Measurements from ENCODE around the gene TMC2.

The TMC2 gene

GRCh38 chr20:2559279-2559626, 22.9 kb downstream of the TMC2 start:
- DNase-seq (ENCODE audit: insufficient read length) (no peak), FAIRE-seq (no peak)
- TF ChIP-seq POLR2A (IDR thresholded peaks at IDR 0.05; ENCODE audit: low read depth, low read length) (no peak), POLR2AphosphoS5 (IDR thresholded peaks at IDR 0.05; ENCODE audit: low read depth, low read length) (no peak), TAF1 (IDR thresholded peaks at IDR 0.05; ENCODE audit: borderline replicate concordance, low read depth, low read length) (no peak)

- FAIRE-seq (no peak), DNase-seq (ENCODE audit: insufficient read length) (no peak)
- TF ChIP-seq TAF1 (IDR thresholded peaks at IDR 0.05; ENCODE audit: borderline replicate concordance, low read depth, low read length), result no peak
- TF ChIP-seq POLR2A (IDR thresholded peaks at IDR 0.05; ENCODE audit: low read depth, low read length), result no peak
- TF ChIP-seq POLR2AphosphoS5 (IDR thresholded peaks at IDR 0.05; ENCODE audit: low read depth, low read length), result no peak
Observed at GRCh38 chr20:2559651-2560050, 23.3 kb downstream of the TMC2 start.

GRCh38 chr20:2563116-2563515, 26.7 kb downstream of the TMC2 start:
- FAIRE-seq (no peak), DNase-seq (ENCODE audit: insufficient read length) (no peak)
- no peak for TF ChIP-seq POLR2A (IDR thresholded peaks at IDR 0.05; ENCODE audit: low read depth, low read length)
- TF ChIP-seq TAF1 (IDR thresholded peaks at IDR 0.05; ENCODE audit: borderline replicate concordance, low read depth, low read length), result no peak
- TF ChIP-seq POLR2AphosphoS5 (IDR thresholded peaks at IDR 0.05; ENCODE audit: low read depth, low read length), result no peak

GRCh38 chr20:2564406-2564805, 28.0 kb downstream of the TMC2 start:
- no peak for TF ChIP-seq POLR2AphosphoS5 (IDR thresholded peaks at IDR 0.05; ENCODE audit: low read depth, low read length)
- no peak for FAIRE-seq
- DNase-seq (ENCODE audit: insufficient read length), result no peak

GRCh38 chr20:2575682-2576081, 39.3 kb downstream of the TMC2 start:
- no peak for TF ChIP-seq TAF1 (IDR thresholded peaks at IDR 0.05; ENCODE audit: borderline replicate concordance, low read depth, low read length)
- TF ChIP-seq POLR2A (IDR thresholded peaks at IDR 0.05; ENCODE audit: low read depth, low read length), result no peak
- TF ChIP-seq POLR2AphosphoS5 (IDR thresholded peaks at IDR 0.05; ENCODE audit: low read depth, low read length), result no peak

GRCh38 chr20:2576317-2576727, 39.9 kb downstream of the TMC2 start:
- no peak for TF ChIP-seq POLR2AphosphoS5 (IDR thresholded peaks at IDR 0.05; ENCODE audit: low read depth, low read length)
- TF ChIP-seq TAF1 (IDR thresholded peaks at IDR 0.05; ENCODE audit: borderline replicate concordance, low read depth, low read length), result no peak
- TF ChIP-seq POLR2A (IDR thresholded peaks at IDR 0.05; ENCODE audit: low read depth, low read length), result no peak
- no peak for DNase-seq (ENCODE audit: insufficient read length)
- FAIRE-seq, result no peak

More at GRCh38 chr20:2575682-2576081, 39.3 kb downstream of the TMC2 start:
- FAIRE-seq (no peak), DNase-seq (ENCODE audit: insufficient read length) (no peak)

GRCh38 chr20:2578475-2579192, 42.3 kb downstream of the TMC2 start:
- no peak for TF ChIP-seq TAF1 (IDR thresholded peaks at IDR 0.05; ENCODE audit: borderline replicate concordance, low read depth, low read length)
- TF ChIP-seq POLR2AphosphoS5 (IDR thresholded peaks at IDR 0.05; ENCODE audit: low read depth, low read length), result no peak
- no peak for FAIRE-seq
- DNase-seq (ENCODE audit: insufficient read length), result no peak

- FAIRE-seq, result no peak
- DNase-seq (ENCODE audit: insufficient read length), result no peak
Observed at GRCh38 chr20:2585811-2586210, 49.4 kb downstream of the TMC2 start.

GRCh38 chr20:2593756-2594155, 57.4 kb downstream of the TMC2 start:
- DNase-seq (ENCODE audit: insufficient read length) (no peak), FAIRE-seq (no peak)
- TF ChIP-seq POLR2AphosphoS5 (IDR thresholded peaks at IDR 0.05; ENCODE audit: low read depth, low read length), result no peak
- TF ChIP-seq POLR2A (IDR thresholded peaks at IDR 0.05; ENCODE audit: low read depth, low read length), result no peak
- TF ChIP-seq TAF1 (IDR thresholded peaks at IDR 0.05; ENCODE audit: borderline replicate concordance, low read depth, low read length), result no peak

More at GRCh38 chr20:2585811-2586210, 49.4 kb downstream of the TMC2 start:
- no peak for TF ChIP-seq TAF1 (IDR thresholded peaks at IDR 0.05; ENCODE audit: borderline replicate concordance, low read depth, low read length)
- TF ChIP-seq POLR2AphosphoS5 (IDR thresholded peaks at IDR 0.05; ENCODE audit: low read depth, low read length), result no peak
- no peak for TF ChIP-seq POLR2A (IDR thresholded peaks at IDR 0.05; ENCODE audit: low read depth, low read length)

GRCh38 chr20:2595076-2595475, 58.7 kb downstream of the TMC2 start:
- FAIRE-seq (no peak), DNase-seq (ENCODE audit: insufficient read length) (no peak)
- TF ChIP-seq POLR2A (IDR thresholded peaks at IDR 0.05; ENCODE audit: low read depth, low read length) (no peak), POLR2AphosphoS5 (IDR thresholded peaks at IDR 0.05; ENCODE audit: low read depth, low read length) (no peak), TAF1 (IDR thresholded peaks at IDR 0.05; ENCODE audit: borderline replicate concordance, low read depth, low read length) (no peak)

- TF ChIP-seq TAF1 (IDR thresholded peaks at IDR 0.05; ENCODE audit: borderline replicate concordance, low read depth, low read length), result no peak
- TF ChIP-seq POLR2AphosphoS5 (IDR thresholded peaks at IDR 0.05; ENCODE audit: low read depth, low read length), result no peak
- no peak for TF ChIP-seq POLR2A (IDR thresholded peaks at IDR 0.05; ENCODE audit: low read depth, low read length)
- DNase-seq (ENCODE audit: insufficient read length), result no peak
- FAIRE-seq, result no peak
Observed at GRCh38 chr20:2596673-2597279, 60.4 kb downstream of the TMC2 start.

- FAIRE-seq (no peak), DNase-seq (ENCODE audit: insufficient read length) (no peak)
- TF ChIP-seq POLR2A (IDR thresholded peaks at IDR 0.05; ENCODE audit: low read depth, low read length) (no peak), TAF1 (IDR thresholded peaks at IDR 0.05; ENCODE audit: borderline replicate concordance, low read depth, low read length) (no peak), POLR2AphosphoS5 (IDR thresholded peaks at IDR 0.05; ENCODE audit: low read depth, low read length) (no peak)
Observed at GRCh38 chr20:2599288-2600006, 63.1 kb downstream of the TMC2 start.
